ENCODE measurements around the gene ATP8B4. TPM values are rescaled to one million over a fixed set of nuclear protein-coding genes. Genes with fewer than 3 reads are reported as not detected.
"Not testable (repeated sequence)": the region's sequence is repeated elsewhere in the genome, so short reads cannot be mapped to it uniquely, and the experiment has no call there.

Gene ATP8B4
- total RNA-seq, 1 donor from 2014 or later, result not detected

DNA sequence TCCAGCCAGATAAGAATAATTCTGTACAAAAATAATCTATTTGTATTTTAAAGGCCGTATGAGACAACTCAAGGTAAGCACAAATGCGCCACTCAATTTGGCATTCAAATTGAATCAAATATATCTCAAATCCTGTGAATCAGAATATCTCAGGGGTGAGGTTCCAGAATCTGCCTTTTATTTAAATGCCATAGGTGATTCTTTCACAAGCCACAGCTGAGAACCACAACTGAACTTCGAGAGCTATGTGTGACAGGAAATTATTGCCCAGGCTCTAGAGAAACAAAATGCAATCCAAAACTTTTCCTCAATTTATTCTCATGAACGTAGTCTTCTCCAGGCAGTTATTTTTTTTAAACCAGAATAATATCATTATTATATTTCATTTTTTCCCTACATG is 11.9 kb downstream of the ATP8B4 start:
- Mint-ChIP-seq H3K27me3 (ENCODE audit: low read depth) (no peaks in the 10 kb centered on the region), H3K27ac (ENCODE audit: unreplicated experiment) (no peak overlapping the region), H3K4me1 (no peaks in the 10 kb centered on the region), H3K4me3 (no peak overlapping the region), H3K9me3 (peaks cover 4% of the 10 kb centered on the region), H3K36me3 (ENCODE audit: low read depth) (no peaks in the 10 kb centered on the region)
- TF ChIP-seq, protein P1, sequence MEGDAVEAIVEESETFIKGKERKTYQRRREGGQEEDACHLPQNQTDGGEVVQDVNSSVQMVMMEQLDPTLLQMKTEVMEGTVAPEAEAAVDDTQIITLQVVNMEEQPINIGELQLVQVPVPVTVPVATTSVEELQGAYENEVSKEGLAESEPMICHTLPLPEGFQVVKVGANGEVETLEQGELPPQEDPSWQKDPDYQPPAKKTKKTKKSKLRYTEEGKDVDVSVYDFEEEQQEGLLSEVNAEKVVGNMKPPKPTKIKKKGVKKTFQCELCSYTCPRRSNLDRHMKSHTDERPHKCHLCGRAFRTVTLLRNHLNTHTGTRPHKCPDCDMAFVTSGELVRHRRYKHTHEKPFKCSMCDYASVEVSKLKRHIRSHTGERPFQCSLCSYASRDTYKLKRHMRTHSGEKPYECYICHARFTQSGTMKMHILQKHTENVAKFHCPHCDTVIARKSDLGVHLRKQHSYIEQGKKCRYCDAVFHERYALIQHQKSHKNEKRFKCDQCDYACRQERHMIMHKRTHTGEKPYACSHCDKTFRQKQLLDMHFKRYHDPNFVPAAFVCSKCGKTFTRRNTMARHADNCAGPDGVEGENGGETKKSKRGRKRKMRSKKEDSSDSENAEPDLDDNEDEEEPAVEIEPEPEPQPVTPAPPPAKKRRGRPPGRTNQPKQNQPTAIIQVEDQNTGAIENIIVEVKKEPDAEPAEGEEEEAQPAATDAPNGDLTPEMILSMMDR (conservative IDR thresholded peaks at IDR 0.05), result no peak
- DNase-seq (ENCODE audit: low read depth, low spot score), result no peak

DNA sequence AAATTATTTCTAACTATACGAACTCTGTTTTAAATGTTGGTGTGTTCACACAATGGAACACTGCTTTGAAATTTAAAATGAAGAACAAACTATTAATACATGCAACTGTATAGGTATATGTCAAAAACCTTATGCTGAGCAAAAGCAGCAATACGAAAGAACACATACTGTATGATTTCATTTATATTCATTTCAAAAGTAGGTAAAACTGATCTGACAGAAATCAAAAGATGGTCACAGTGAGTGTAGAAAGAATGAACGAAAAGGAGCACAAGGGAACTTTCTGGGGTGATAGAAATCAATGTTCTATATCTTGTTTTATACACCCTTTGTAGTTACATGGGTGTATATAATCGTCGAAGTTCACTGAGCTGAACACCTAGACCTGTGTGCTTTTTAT is 12.6 kb downstream of the ATP8B4 start:
- TF ChIP-seq, protein P1 (conservative IDR thresholded peaks at IDR 0.05), result no peak
- Mint-ChIP-seq H3K4me3 (no peak overlapping the region), H3K36me3 (ENCODE audit: low read depth) (no peaks in the 10 kb centered on the region), H3K9me3 (peaks cover 4% of the 10 kb centered on the region), H3K27me3 (ENCODE audit: low read depth) (peaks cover 3% of the 10 kb centered on the region), H3K4me1 (no peaks in the 10 kb centered on the region), H3K27ac (ENCODE audit: unreplicated experiment) (no peak overlapping the region)
- no peak for DNase-seq (ENCODE audit: low read depth, low spot score)

DNA sequence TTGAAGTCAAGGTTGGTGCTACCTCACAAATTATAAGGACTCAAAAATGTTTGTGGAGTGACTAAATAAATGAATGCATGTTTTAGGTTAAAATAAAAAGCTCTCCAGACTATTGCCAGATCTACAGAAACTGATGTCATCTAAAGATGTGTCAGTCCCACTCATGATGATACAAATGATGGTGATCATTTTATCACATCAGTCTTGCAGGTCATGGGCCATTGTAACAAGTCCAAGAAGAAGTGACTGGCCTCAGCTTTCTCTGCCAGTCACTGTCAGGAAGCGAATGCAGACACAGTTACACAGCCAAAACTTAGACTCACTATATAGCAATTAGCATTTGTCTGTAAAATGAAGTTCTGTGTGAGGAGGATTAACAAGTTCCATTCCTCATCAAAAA is 18.5 kb downstream of the ATP8B4 start:
- Mint-ChIP-seq H3K9me3 (peaks cover 4% of the 10 kb centered on the region), H3K36me3 (ENCODE audit: low read depth) (no peaks in the 10 kb centered on the region), H3K4me1 (no peaks in the 10 kb centered on the region), H3K4me3 (no peak overlapping the region), H3K27ac (ENCODE audit: unreplicated experiment) (no peak overlapping the region), H3K27me3 (ENCODE audit: low read depth) (peaks cover 3% of the 10 kb centered on the region)
- DNase-seq (ENCODE audit: low read depth, low spot score), result no peak
- TF ChIP-seq, protein P1 (conservative IDR thresholded peaks at IDR 0.05), result no peak

DNA sequence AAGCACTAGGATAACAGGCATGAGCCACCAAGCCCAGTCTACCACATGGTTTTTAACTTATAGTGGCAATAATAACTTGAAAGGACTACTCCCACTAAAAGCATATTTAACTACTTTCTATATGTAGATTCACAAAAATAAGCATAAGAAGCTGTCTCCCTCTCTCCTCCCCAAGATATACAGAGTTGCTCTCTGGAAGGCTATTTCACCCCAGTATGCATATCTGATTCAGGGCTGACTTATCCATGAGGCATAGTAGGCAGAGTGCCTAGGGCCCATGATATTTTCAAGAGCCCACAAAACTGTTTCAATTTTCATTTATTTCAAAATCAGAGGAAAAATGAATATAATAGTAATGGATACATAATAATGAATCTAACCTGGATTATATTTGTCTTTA is 20.5 kb downstream of the ATP8B4 start:
- H3K27me3 Mint-ChIP-seq (ENCODE audit: low read depth), result peaks cover 3% of the 10 kb centered on the region
- H3K4me3 Mint-ChIP-seq, result no peak overlapping the region
- H3K9me3 Mint-ChIP-seq, result peaks cover 4% of the 10 kb centered on the region
- TF ChIP-seq, protein P1 (conservative IDR thresholded peaks at IDR 0.05), result no peak
- no peak overlapping the region for H3K27ac Mint-ChIP-seq (ENCODE audit: unreplicated experiment)
- no peaks in the 10 kb centered on the region for H3K36me3 Mint-ChIP-seq (ENCODE audit: low read depth)
- no peak for DNase-seq (ENCODE audit: low read depth, low spot score)
- no peaks in the 10 kb centered on the region for H3K4me1 Mint-ChIP-seq

DNA sequence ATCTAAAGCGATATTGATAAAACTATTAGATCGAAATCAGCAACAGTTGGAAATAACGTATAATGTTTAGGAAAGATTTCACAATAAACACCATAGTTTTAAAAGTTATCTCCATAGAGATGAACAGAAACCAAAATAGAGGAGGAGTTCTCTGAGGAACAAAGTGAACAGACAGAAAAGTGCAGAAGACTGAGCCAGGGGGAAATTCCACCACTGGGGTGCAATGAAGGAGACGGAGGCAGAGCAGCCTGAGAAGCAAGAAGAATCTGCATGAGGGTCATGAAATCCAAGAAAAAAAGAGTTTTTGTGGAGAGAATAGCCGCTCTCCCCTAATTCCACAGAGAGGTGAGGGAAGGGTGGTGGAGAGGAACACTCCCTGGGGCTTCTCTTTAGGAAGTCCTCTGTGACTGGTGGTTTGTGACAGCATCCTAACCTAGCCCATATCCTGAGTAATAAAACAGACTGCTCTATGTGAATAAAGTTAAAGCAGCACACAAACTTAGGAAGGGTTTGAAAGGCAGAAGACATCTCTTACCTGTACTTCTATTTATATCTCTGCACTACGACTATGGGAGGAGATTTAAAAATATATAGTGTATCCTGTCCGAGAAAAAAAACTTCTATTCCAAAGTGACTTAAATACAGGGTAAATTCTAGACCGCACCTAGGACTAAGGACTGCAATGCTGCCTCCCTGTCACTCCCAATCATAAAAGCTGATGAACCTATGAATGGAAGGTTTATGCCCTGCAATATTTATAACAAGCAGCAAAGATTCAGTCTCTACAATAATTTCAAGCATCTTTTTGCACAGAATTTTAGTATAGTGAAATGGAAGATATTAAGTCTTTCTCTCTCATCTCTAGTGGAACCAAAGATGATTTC is 22.9 kb downstream of the ATP8B4 start:
- Mint-ChIP-seq H3K27ac (ENCODE audit: unreplicated experiment) (no peak overlapping the region), H3K9me3 (no peaks in the 10 kb centered on the region), H3K4me3 (no peak overlapping the region), H3K27me3 (ENCODE audit: low read depth) (no peaks in the 10 kb centered on the region), H3K36me3 (ENCODE audit: low read depth) (no peaks in the 10 kb centered on the region), H3K4me1 (no peaks in the 10 kb centered on the region)
- DNase-seq (ENCODE audit: low read depth, low spot score), result no peak
- TF ChIP-seq, protein P1 (conservative IDR thresholded peaks at IDR 0.05), result no peak

DNA sequence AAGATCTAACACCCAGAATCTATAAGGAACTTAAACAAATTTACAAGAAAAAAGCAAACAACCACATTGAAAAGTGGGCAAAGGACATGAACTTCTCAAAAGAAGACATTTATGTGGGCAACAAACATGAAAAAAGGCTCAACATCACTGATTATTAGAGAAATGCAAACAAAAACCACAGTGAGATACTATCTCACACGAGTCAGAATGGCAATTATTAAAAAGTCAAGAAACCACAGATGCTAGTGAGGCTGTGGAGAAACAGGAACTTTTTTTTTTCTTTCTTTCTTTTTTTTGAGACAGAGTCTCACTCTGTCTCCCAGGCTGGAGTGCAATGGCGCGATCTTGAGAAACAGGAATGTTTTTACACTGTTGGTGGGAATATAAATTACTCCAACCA is 29.6 kb downstream of the ATP8B4 start:
- H3K9me3 Mint-ChIP-seq; H3K36me3 Mint-ChIP-seq (ENCODE audit: low read depth); H3K27me3 Mint-ChIP-seq (ENCODE audit: low read depth); H3K27ac Mint-ChIP-seq (ENCODE audit: unreplicated experiment); DNase-seq (ENCODE audit: low read depth, low spot score); H3K4me1 Mint-ChIP-seq; H3K4me3 Mint-ChIP-seq: not testable (repeated sequence)

All from neural crest cell (in vitro differentiated cells).